Neutrophil (primary cell): Measurements from ENCODE around the gene FAM234B.

ENCODE experiments used
- H3K27ac ChIP-seq: fragments of 200-600 bp; sonication (generic); 2 replicates; pipeline ENCODE4 v1.5.1; 2016; ENCODE audit warnings: mild to moderate bottlenecking, moderate library complexity
- H3K27me3 ChIP-seq: fragments of 200-600 bp; sonication (generic); 2 replicates; pipeline ENCODE4 v1.6.0; 2016; ENCODE audit warnings: mild to moderate bottlenecking
- H3K36me3 ChIP-seq: fragments of 200-600 bp; sonication (generic); 2 replicates; pipeline ENCODE4 v1.5.1; 2017
- H3K4me1 ChIP-seq, 2 experiments: fragments of 200-600 bp in 1 of 2; sonication (generic) in 1 of 2; 1 replicate in 1 of 2; 2 replicates in 1 of 2; pipeline versions ENCODE4 v1.5.1 to v1.6.1; 2013 to 2016; ENCODE audit warnings: low read depth in 1 of 2, low read length in 1 of 2, mild to moderate bottlenecking in 1 of 2, moderate library complexity in 1 of 2; ENCODE audit not compliant: control insufficient read depth in 1 of 2, insufficient read depth in 1 of 2
- H3K4me3 ChIP-seq, 2 experiments: fragments of 200-600 bp in 1 of 2; sonication (generic) in 1 of 2; 1 replicate in 1 of 2; 2 replicates in 1 of 2; pipeline ENCODE4 v1.5.1; 2013 to 2016; ENCODE audit warnings: low read depth in 1 of 2, low read length in 1 of 2, mild to moderate bottlenecking in 1 of 2, moderate library complexity in 1 of 2
- H3K9me3 ChIP-seq: fragments of 200-600 bp; sonication (generic); 2 replicates; pipeline ENCODE4 v1.5.1; 2016
- TF ChIP-seq, protein P1 (sequence below): fragments of 200-600 bp; sonication (generic); IDR thresholded peaks from 2 replicates; pipeline ENCODE4 v1.5.1; 2016; ENCODE audit warnings: antibody characterized with exemption

The FAM234B gene

DNA sequence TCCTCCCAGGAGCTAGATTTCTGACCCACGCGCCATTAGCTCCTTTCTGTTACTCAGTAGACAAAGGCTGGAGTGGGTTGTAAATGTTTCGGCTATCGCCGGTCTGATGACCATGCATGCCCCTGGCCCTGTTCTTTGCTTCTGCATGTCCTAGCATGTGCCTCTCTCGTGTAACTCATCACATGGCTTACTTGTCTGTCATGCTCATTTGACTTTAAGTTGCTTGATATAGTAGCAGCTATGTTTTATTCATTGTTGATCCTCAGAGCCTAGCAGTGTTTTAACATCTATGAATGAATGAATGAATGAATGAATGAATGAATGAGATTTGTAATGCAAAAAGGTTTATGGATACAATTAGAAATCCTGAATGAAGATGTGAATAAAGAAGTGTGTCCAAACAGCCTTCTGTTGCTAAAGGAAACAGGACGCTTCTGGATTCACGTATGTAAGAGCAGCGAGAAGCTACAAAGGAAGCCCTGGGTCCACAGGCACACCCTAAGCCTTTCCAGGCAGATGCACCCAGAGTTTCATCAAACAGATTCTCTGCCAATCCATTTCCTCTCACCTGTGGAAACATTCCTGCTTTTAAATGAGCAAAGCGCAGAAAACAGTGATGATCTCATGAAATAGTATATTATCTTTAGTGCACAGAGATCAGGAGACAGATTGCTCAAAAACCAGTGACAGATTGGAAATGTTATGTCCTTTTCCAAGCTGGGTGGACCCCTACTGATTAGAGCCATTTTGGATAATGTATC lies 55.8 kb downstream of the FAM234B start:
- Histone ChIP-seq H3K4me3 (peak overlapping the region in 1 of 2 experiments; percentile 73), H3K27ac (peak overlapping the region; percentile 70), H3K4me1 (peaks cover 27 to 46% of the 10 kb centered on the region in 2 experiments), H3K36me3 (no peaks in the 10 kb centered on the region), H3K27me3 (no peaks in the 10 kb centered on the region), H3K9me3 (no peaks in the 10 kb centered on the region)
- TF ChIP-seq, protein P1, sequence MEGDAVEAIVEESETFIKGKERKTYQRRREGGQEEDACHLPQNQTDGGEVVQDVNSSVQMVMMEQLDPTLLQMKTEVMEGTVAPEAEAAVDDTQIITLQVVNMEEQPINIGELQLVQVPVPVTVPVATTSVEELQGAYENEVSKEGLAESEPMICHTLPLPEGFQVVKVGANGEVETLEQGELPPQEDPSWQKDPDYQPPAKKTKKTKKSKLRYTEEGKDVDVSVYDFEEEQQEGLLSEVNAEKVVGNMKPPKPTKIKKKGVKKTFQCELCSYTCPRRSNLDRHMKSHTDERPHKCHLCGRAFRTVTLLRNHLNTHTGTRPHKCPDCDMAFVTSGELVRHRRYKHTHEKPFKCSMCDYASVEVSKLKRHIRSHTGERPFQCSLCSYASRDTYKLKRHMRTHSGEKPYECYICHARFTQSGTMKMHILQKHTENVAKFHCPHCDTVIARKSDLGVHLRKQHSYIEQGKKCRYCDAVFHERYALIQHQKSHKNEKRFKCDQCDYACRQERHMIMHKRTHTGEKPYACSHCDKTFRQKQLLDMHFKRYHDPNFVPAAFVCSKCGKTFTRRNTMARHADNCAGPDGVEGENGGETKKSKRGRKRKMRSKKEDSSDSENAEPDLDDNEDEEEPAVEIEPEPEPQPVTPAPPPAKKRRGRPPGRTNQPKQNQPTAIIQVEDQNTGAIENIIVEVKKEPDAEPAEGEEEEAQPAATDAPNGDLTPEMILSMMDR = no peak

DNA sequence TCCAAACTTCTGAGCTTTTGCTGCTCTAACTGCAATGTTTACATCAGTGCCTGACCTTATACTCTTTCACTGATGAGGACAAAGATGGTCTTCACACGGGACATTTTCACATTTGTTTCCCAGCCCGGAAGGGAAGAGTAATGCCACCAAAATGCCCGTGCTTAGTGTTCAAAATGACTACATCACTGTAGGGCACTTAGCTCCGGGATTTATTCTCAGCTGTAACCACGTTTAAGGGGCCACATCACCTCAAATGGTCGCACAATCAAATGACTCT lies 56.4 kb downstream of the FAM234B start:
- Histone ChIP-seq H3K4me3 (peak overlapping the region; percentile 63 to 73), H3K27ac (peak overlapping the region; percentile 70)
- TF ChIP-seq, protein P1 = no peak

DNA sequence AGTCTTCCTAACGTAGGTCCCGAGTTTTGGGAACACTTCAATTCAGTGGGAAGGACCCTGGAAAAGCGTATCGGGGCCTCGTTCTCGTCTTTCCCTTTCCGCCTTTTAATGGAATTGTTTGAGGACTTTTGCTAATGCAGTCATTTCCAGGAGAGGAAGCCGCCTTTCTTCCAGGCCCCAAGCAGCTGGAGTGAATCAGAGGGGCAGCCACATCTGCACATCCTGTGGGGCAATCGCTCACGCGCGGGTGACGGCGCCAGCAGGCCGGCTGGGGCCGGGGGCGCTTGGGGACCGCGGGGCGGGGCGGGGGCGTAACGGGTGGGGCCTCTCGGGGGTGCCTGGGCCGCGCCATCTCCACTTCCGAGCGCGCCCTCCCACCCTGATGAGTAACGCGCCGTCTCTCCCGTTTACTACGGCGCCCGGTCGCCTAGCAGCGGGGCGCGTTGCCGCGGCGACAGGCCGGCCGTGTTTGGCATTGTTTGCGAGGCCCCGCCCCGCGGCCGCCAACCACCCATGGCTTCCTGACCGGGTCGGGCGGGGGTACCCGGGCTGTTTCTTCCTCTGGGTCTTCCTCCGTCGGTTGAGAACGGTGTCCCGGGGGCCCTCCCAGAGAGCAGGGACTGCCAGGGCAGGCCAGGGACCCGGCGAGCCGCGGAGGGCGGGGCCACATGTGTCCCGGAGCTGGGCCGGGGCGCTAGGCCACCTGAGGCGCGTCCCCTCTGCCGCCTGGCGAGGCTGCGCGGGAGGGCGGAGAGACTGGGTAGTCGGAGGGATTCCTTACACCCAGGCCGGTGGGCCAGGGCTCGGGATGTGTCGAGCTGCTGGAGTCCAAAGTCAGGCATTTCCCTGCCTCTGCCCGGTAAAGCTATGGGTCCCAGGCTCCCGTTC lies 56.9 kb downstream of the FAM234B start:
- H3K4me1 ChIP-seq = peaks cover 27 to 46% of the 10 kb centered on the region in 2 experiments
- TF ChIP-seq, protein P1 = peak; percentile 54
- H3K9me3 ChIP-seq = no peaks in the 10 kb centered on the region
- H3K27me3 ChIP-seq = no peaks in the 10 kb centered on the region
- H3K27ac ChIP-seq = peak overlapping the region; percentile 70
- no peaks in the 10 kb centered on the region for H3K36me3 ChIP-seq
- peak overlapping the region; percentile 63 to 73 for H3K4me3 ChIP-seq

More for the DNA sequence above, 56.4 kb downstream of the FAM234B start:
- no peaks in the 10 kb centered on the region for H3K27me3 ChIP-seq
- peaks cover 27 to 46% of the 10 kb centered on the region in 2 experiments for H3K4me1 ChIP-seq
- H3K36me3 ChIP-seq = no peaks in the 10 kb centered on the region
- H3K9me3 ChIP-seq = no peaks in the 10 kb centered on the region

DNA sequence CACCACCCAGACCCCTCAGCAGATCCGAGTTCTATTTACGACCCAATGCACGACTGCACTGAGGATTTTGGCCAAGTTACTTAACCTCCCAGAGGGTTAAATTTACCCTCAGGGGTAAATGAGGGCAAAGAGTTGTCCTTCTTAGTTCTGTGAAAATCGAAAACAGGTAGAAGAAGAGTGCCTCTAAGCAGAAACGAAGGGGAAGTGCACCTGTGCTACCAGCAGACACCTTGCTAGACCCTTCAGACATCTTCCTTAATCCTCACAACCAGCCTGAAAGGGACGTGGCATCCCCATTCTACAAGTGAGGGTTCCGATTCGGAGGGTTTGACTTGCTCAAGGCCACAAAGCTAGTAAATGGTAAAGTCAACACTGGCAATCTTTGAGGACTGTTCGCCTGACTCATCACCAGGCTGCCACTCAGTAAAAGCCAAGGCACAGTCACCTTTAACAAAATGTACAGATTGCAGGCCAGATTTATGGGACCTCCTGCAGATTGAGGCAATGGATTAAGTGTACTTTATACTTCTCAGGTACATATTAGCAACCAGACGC lies 57.7 kb downstream of the FAM234B start:
- Histone ChIP-seq H3K27ac (peak overlapping the region; percentile 70), H3K4me1 (peaks cover 27 to 45% of the 10 kb centered on the region in 2 experiments), H3K36me3 (no peaks in the 10 kb centered on the region), H3K4me3 (peak overlapping the region; percentile 63 to 73), H3K27me3 (no peaks in the 10 kb centered on the region), H3K9me3 (no peaks in the 10 kb centered on the region)
- TF ChIP-seq, protein P1 = no peak

DNA sequence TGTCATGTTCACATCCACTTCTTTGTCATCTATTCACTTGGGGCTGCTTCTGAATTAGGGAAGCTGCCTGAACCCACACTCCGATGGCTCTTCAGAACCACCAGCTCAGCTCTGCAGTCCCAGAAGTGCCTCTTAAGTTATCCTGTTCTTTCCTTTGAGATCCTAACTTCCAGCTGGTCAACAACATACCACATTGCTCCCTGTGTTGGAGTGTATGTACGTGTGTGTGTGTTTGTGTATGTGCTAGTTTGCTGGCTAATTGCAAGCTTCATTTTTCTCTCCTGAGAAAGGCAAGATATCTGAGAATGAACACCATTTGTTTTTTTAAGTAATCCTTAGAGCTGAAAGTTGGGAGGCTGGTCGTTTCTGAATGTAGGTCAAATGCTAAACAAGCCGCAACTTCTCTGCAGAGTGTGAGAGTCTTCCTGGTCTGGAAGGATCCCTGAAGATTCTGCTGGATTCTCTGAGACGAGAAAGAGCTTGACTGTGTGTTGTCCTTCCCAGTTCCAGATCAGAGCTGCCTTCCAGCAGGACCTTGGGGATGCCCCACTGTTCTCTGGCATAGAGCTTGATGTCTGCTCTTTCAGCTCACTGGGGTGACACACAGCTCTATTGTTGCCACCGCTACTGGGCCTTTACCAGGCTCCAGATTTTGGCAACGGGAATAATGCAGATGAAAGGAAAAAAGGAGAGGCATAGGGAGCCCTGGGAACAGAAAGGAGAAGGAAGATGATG lies 58.4 kb downstream of the FAM234B start:
- no peaks in the 10 kb centered on the region for H3K27me3 ChIP-seq
- TF ChIP-seq, protein P1 = no peak
- no peak overlapping the region for H3K4me3 ChIP-seq
- no peaks in the 10 kb centered on the region for H3K36me3 ChIP-seq
- peak overlapping the region; percentile 70 for H3K27ac ChIP-seq
- H3K9me3 ChIP-seq = no peaks in the 10 kb centered on the region
- H3K4me1 ChIP-seq = peaks cover 21 to 38% of the 10 kb centered on the region in 2 experiments
